ENCODE results near the gene WDR87.
"Not testable (repeated sequence)": the region's sequence is repeated elsewhere in the genome, so short reads cannot be mapped to it uniquely, and the experiment has no call there.

Gene WDR87

DNA sequence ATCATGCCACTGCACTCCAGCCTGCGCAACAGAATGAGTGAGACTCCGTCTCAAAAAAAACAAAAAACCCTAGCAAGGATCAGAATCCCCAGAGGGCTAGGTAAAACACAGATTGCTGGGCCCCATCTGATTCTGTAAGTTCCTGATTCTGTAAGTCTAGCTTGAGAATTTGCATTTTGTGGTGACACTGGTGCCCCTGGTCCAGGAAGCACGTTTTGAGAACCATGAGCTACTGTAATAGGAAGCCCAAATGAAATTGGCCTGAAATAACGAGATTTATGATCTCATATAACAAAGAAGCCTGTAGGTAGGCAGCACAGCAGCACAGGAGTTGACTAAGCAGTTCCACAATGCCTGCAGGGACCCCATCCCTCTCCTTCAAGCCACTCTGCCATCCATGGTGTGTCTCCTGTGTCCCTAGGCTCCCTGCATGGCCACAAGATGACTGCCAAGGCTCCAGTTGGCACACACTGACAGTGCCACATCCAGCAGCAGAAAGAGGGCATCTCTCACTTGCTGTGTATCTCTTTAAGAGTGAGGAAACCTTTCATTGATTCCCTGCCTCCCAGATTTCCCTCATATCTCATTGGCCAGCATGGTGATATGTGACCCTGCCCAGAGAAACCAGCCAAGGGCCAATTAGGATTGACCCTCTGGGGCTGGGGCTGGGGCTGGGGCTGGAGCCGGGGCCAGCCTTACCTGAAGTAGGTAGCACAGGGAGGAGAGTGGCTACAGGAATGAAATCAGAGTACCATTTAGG lies 22.3 kb upstream of the WDR87 start:
- Histone ChIP-seq H3K36me3 (ENCODE audit: control insufficient read depth, insufficient read depth, low read length) (no peaks in the 10 kb centered on the region), H3K9me3 (ENCODE audit: control insufficient read depth, insufficient read depth, low read length) (no peaks in the 10 kb centered on the region), H3K27me3 (ENCODE audit: control insufficient read depth, insufficient read depth, low read length) (no peaks in the 10 kb centered on the region), H3K9ac (ENCODE audit: low read depth, low read length) (no peak overlapping the region), H3K4me1 (ENCODE audit: control insufficient read depth, insufficient read depth, low read length) (peaks cover 28% of the 10 kb centered on the region), H3K4me3 (ENCODE audit: low read depth, low read length) (peak overlapping the region; percentile 32)

DNA sequence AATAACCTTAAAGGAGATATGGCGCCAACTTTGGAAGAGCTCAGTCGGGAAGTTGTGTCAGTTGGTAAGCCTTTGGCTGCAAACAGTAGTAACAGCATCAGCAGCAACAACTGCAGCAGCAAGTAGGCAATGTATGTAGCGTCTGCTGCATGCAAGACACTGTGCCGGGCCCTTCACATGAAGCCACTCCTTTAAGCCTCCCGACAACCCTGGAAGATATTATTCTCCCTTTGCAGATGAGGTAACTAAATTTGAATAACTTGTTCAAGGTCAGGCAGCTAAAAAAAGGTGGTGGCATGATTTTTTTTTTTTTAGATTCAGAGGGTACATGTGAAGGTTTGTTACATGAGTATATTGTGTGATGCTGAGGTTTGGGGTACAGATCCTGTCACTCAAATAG lies 20.3 kb upstream of the WDR87 start:
- Histone ChIP-seq H3K36me3 (ENCODE audit: control insufficient read depth, insufficient read depth, low read length) (no peaks in the 10 kb centered on the region), H3K4me3 (ENCODE audit: low read depth, low read length) (no peak overlapping the region), H3K9me3 (ENCODE audit: control insufficient read depth, insufficient read depth, low read length) (no peaks in the 10 kb centered on the region), H3K27me3 (ENCODE audit: control insufficient read depth, insufficient read depth, low read length) (no peaks in the 10 kb centered on the region), H3K4me1 (ENCODE audit: control insufficient read depth, insufficient read depth, low read length) (peaks cover 19% of the 10 kb centered on the region), H3K9ac (ENCODE audit: low read depth, low read length) (no peak overlapping the region)

DNA sequence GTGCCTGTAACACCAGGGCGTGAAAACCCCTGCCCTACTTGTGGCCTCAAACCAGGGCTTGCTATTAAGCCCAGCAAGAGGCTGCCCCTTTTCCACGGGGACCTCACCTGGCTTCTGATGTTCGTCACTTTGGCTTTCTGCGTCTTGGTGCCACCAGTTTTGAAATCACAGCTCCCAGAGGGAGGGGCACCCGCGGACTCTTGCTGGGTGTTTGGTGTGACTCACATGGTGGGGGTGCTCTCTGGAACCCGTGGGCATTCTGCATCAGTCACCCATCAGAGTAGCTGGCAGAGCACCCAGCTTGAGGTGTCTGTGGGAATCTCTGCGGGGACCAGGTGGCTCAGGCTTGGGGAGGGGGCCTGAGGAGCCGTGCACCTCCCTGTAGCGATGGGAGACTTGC lies 19.9 kb upstream of the WDR87 start:
- Histone ChIP-seq H3K9me3 (ENCODE audit: control insufficient read depth, insufficient read depth, low read length) (no peaks in the 10 kb centered on the region), H3K9ac (ENCODE audit: low read depth, low read length) (no peak overlapping the region), H3K27me3 (ENCODE audit: control insufficient read depth, insufficient read depth, low read length) (no peaks in the 10 kb centered on the region), H3K36me3 (ENCODE audit: control insufficient read depth, insufficient read depth, low read length) (peaks cover under 1% of the 10 kb centered on the region), H3K4me3 (ENCODE audit: low read depth, low read length) (no peak overlapping the region), H3K4me1 (ENCODE audit: control insufficient read depth, insufficient read depth, low read length) (peaks cover 17% of the 10 kb centered on the region)

DNA sequence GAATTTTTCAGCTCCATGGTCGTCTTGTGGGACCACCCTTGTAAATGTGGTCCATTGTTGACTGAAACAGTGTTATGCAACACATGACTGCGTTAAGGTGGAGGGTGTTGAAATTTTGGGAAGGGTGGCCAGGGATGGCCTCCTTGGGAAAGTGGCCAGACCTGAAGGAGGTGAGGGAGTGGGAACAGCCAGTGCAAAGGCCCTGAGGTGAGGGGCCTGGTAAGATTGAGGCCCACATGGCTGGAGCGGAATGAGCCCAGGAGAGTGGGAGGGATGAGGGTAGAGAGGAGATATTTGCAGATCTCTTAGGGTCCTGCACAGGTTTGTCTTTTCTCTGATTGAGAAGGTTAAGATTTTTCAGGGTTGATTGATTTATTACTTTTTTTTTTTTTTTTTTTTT lies 18.8 kb upstream of the WDR87 start:
- Histone ChIP-seq H3K27me3 (ENCODE audit: control insufficient read depth, insufficient read depth, low read length) (no peaks in the 10 kb centered on the region), H3K36me3 (ENCODE audit: control insufficient read depth, insufficient read depth, low read length) (peaks cover 3% of the 10 kb centered on the region), H3K4me3 (ENCODE audit: low read depth, low read length) (no peak overlapping the region), H3K9ac (ENCODE audit: low read depth, low read length) (no peak overlapping the region), H3K9me3 (ENCODE audit: control insufficient read depth, insufficient read depth, low read length) (no peaks in the 10 kb centered on the region), H3K4me1 (ENCODE audit: control insufficient read depth, insufficient read depth, low read length) (peaks cover 14% of the 10 kb centered on the region)

DNA sequence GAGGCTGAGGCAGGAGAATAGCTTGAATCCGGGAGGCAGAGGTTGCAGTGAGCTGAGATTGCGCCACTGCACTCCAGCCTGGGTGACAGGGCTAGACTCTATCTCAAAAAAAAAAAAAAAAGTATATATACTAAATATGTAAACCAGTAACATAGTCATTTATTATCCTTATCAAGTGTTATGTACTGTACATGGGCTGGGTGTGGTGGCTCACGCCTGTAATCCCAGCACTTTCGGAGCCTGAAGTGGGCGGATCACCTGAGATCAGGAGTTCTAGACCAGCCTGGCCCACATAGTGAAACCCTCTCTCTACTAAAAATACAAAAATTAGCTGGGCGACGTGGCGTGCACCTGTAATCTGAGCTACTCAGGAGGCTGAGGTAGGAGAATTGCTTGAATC lies 18.2 kb upstream of the WDR87 start:
- H3K9me3 ChIP-seq (ENCODE audit: control insufficient read depth, insufficient read depth, low read length); H3K36me3 ChIP-seq (ENCODE audit: control insufficient read depth, insufficient read depth, low read length); H3K27me3 ChIP-seq (ENCODE audit: control insufficient read depth, insufficient read depth, low read length); H3K4me3 ChIP-seq (ENCODE audit: low read depth, low read length); H3K9ac ChIP-seq (ENCODE audit: low read depth, low read length): not testable (repeated sequence)
- peaks cover 12% of the 10 kb centered on the region for H3K4me1 ChIP-seq (ENCODE audit: control insufficient read depth, insufficient read depth, low read length)

DNA sequence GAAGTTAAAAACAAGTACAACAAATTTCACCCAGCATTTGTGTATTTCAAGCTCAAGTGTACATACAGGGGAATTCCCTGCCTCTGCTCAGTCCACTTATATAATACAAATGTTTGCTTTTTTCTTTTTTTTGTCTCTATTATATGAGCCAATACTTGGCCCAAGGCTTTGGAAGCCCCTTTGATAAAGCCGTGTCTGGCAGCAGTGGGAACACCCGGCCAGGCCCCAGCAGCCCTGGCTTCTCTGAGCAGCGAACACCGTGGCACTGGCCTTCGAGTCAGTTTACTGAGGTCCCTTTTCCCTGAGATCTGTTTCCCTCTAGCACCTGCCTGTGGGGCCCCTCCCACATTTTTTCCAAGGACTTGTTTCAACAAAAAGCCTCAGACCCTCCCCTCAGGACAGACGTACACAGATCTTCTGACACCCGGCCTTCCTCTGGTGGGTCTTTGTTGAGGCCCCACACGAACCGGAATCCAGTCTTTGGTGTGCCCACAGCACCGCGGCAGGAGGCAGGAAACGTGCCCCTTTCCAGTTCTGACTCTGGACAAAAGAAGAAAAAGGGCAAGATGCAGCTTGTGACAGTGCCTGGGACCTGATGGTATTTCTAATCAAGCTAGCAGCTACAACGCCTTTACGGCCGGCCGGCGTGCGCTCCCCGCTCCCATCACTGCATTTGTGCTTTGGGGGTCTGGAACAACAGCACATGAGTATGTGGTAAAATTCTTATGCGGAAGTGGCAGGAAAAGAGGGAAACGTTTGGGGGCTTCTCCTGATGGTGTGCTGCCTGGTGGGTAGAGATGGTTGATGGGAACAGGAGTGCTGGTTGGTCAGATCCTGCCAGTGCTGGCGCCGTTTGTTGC lies 14.4 kb upstream of the WDR87 start:
- H3K4me1 ChIP-seq (ENCODE audit: control insufficient read depth, insufficient read depth, low read length): no peaks in the 10 kb centered on the region
- H3K9me3 ChIP-seq (ENCODE audit: control insufficient read depth, insufficient read depth, low read length): no peaks in the 10 kb centered on the region
- H3K4me3 ChIP-seq (ENCODE audit: low read depth, low read length): no peak overlapping the region
- peaks cover 3% of the 10 kb centered on the region for H3K36me3 ChIP-seq (ENCODE audit: control insufficient read depth, insufficient read depth, low read length)
- H3K27me3 ChIP-seq (ENCODE audit: control insufficient read depth, insufficient read depth, low read length): no peaks in the 10 kb centered on the region
- H3K9ac ChIP-seq (ENCODE audit: low read depth, low read length): no peak overlapping the region

DNA sequence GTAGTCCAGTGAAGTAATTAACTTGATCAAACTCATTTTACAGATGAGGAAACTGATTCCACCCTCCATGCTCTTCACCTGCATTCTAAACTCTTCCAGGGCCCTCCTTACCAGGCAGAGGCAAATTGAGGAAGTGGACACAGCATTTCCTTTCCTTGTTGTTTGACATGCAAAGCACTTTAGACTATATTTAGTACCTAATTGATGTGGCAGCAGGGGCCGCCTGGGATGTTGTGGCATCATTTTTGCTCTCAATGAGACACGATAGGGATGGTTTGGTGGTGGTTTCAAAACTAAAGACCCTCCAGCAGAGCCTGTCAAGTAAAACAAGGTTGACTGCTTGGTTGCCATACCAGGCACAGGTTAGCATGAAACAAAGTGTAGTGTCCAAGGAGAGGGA lies 8.5 kb upstream of the WDR87 start:
- H3K4me1 ChIP-seq (ENCODE audit: control insufficient read depth, insufficient read depth, low read length): peaks cover 6% of the 10 kb centered on the region
- H3K9me3 ChIP-seq (ENCODE audit: control insufficient read depth, insufficient read depth, low read length): no peaks in the 10 kb centered on the region
- H3K27me3 ChIP-seq (ENCODE audit: control insufficient read depth, insufficient read depth, low read length): no peaks in the 10 kb centered on the region
- H3K9ac ChIP-seq (ENCODE audit: low read depth, low read length): peak overlapping the region; percentile 12
- H3K36me3 ChIP-seq (ENCODE audit: control insufficient read depth, insufficient read depth, low read length): no peaks in the 10 kb centered on the region
- H3K4me3 ChIP-seq (ENCODE audit: low read depth, low read length): no peak overlapping the region

DNA sequence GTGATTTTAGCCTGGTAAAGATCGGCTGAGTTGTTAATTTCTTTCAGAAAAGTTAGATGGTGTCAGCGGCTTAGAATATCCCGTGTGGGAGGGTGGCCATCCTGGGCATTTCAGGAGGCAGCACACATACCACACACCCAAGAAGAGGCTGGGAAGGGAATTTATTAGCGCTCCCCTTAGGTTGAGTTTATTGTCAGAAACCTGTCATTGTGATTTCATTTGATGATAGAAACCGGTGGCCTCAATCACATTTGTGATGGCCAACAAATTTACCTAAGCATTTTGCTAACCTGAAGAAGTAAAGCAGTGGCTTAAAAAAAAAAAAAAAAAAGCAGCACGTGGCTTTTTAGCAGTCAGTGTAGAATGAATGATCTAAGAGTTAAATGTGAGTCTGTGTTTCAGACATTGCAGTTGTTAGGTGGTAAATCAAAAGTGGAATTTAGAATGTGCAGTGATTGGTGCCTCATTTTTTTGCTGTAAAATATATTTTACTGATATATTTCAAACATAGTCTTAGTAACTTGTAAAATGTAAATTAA lies 3.3 kb upstream of the WDR87 start:
- Histone ChIP-seq H3K4me1 (ENCODE audit: control insufficient read depth, insufficient read depth, low read length) (peaks cover 14% of the 10 kb centered on the region), H3K36me3 (ENCODE audit: control insufficient read depth, insufficient read depth, low read length) (peaks cover 3% of the 10 kb centered on the region), H3K9ac (ENCODE audit: low read depth, low read length) (no peak overlapping the region), H3K9me3 (ENCODE audit: control insufficient read depth, insufficient read depth, low read length) (no peaks in the 10 kb centered on the region), H3K4me3 (ENCODE audit: low read depth, low read length) (no peak overlapping the region), H3K27me3 (ENCODE audit: control insufficient read depth, insufficient read depth, low read length) (no peaks in the 10 kb centered on the region)

DNA sequence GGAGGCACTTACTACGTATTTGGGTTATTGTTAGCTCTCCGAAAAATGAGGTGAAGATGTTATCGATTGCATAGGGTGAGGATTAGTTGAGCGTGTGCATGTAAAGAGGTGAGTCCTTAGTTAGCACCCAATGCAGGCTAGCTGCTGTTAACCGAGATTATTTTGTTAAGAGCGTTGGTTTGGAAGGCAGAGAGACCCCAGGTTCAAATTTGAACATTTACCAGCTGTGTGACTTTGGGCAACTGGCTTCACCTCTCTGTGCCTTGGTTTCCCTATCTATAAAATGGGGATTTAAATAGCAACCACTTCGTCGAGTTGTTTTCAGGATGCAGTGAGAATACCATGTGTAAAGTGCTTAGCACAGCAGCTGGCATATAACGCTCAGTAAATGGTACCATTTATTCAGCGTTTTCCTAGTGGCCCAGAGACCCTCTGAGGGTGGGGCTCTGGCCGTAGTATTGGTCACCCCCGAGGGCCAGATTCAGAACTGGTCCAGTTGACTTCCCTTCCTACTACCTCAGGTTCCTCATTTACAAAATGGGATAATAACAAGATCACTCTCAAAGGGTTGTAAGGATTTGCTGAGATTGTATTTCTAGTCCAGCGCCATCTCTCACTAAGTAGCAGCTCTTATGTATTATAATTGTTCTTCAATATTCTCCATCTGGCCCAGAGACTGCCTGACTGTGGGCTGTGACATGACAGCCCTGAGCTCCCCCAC lies 1.5 kb upstream of the WDR87 start:
- H3K4me1 ChIP-seq (ENCODE audit: control insufficient read depth, insufficient read depth, low read length): peaks cover 14% of the 10 kb centered on the region
- H3K9me3 ChIP-seq (ENCODE audit: control insufficient read depth, insufficient read depth, low read length): no peaks in the 10 kb centered on the region
- peaks cover 3% of the 10 kb centered on the region for H3K36me3 ChIP-seq (ENCODE audit: control insufficient read depth, insufficient read depth, low read length)
- H3K9ac ChIP-seq (ENCODE audit: low read depth, low read length): peak overlapping the region; percentile 28
- no peaks in the 10 kb centered on the region for H3K27me3 ChIP-seq (ENCODE audit: control insufficient read depth, insufficient read depth, low read length)
- H3K4me3 ChIP-seq (ENCODE audit: low read depth, low read length): peak overlapping the region; percentile 72

DNA sequence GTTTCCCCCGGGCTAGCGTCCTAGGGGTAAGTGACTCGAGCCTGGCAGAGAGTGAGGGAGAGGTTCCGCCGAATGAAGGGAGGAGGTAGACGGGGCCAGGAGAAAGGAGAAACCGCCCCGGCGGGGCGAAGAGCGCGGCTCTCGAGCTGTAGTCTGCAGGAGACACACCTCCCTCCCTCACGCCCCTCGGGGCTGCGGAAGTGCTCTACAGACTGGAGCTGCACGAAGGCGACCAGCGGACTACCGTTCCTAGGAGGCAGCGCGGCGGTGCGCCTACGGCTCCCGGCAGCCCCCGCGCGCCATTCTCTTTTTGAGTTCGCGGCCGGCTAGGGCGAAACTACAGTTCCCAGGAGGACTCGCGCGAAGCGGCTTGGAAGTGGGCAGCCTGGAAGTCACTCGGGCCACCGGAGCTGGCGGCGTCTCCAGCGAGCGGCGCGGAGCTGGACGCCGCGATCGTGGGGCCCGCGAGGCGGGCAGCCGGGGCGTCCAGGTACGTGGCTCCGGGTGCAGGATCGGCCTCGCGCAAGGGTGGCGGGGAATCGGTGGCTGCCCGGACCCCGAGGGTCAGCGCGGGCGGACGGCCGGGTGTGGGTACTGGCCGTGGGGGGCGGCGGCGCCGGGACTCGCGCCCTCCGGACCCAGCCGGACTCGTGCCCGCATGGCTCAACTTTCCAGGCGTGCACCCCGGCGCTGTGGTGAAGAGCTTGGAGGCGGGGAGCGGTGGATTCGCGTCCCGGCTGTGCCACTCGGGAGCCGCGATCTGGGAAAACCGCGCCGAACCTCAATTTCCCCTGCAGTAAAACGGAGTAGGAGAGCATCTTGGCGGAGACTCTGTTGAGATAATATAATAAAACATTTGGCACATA lies 708 bp upstream of the WDR87 start, which contains the start of gene SIPA1L3:
Gene SIPA1L3 (plus strand): TSS at position 340 of the 866 bp plus-strand sequence. CDS start 174,358 bp downstream, outside the sequence.
- Histone ChIP-seq H3K27me3 (ENCODE audit: control insufficient read depth, insufficient read depth, low read length) (no peaks in the 10 kb centered on the region), H3K9me3 (ENCODE audit: control insufficient read depth, insufficient read depth, low read length) (no peaks in the 10 kb centered on the region), H3K9ac (ENCODE audit: low read depth, low read length) (peak within 1 kb of the TSS; percentile 85), H3K36me3 (ENCODE audit: control insufficient read depth, insufficient read depth, low read length) (peaks cover 3% of the 10 kb centered on the region), H3K4me3 (ENCODE audit: low read depth, low read length) (peak within 1 kb of the TSS; percentile 72), H3K4me1 (ENCODE audit: control insufficient read depth, insufficient read depth, low read length) (peaks cover 14% of the 10 kb centered on the region)

DNA sequence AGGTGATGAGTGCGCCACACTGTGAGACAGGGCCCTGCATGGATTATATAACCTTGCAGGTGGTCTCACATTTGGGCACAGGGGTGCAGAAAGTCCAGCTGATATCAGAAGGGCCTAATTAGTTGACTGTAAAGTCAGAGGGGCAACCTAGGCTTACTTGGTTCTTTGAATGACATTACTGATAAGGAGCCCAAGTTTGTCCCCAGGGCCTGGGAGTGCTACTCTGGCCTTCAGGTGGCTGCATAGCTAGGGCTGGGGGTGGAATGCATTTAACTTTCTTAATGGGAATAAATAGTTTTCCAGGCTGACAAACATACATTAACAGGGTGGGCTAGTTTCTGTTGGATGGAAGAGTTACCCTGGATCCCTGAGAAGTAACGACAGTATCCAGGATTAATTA lies 3.3 kb downstream of the WDR87 start:
- peaks cover 3% of the 10 kb centered on the region for H3K36me3 ChIP-seq (ENCODE audit: control insufficient read depth, insufficient read depth, low read length)
- H3K27me3 ChIP-seq (ENCODE audit: control insufficient read depth, insufficient read depth, low read length): no peaks in the 10 kb centered on the region
- no peak overlapping the region for H3K4me3 ChIP-seq (ENCODE audit: low read depth, low read length)
- H3K4me1 ChIP-seq (ENCODE audit: control insufficient read depth, insufficient read depth, low read length): peaks cover 6% of the 10 kb centered on the region
- H3K9ac ChIP-seq (ENCODE audit: low read depth, low read length): no peak overlapping the region
- H3K9me3 ChIP-seq (ENCODE audit: control insufficient read depth, insufficient read depth, low read length): no peaks in the 10 kb centered on the region
